ENCODE results near the gene SNRPD3.

SNRPD3 gene

GRCh38 chr22:24566899-24567511 is 11.2 kb downstream of the SNRPD3 start:
- no peak overlapping the region for H3K4me3 ChIP-seq (replicated peaks; ENCODE audit: low read depth, low read length)
- no peak for TF ChIP-seq CTCF (IDR thresholded peaks at IDR 0.05; ENCODE audit: low read depth, low read length, missing control alignments)
- DNase-seq (ENCODE audit: extremely low read depth, low read depth) = no peak

- no peak for DNase-seq (ENCODE audit: extremely low read depth, low read depth)
- H3K4me3 ChIP-seq (replicated peaks; ENCODE audit: low read depth, low read length) = no peak overlapping the region
- no peak for TF ChIP-seq CTCF (IDR thresholded peaks at IDR 0.05; ENCODE audit: low read depth, low read length, missing control alignments)
Measured at GRCh38 chr22:24567668-24568067, 11.9 kb downstream of the SNRPD3 start.

GRCh38 chr22:24571266-24571665 is 15.5 kb downstream of the SNRPD3 start:
- DNase-seq (ENCODE audit: extremely low read depth, low read depth) = no peak
- H3K4me3 ChIP-seq (replicated peaks; ENCODE audit: low read depth, low read length) = no peak overlapping the region
- no peak for TF ChIP-seq CTCF (IDR thresholded peaks at IDR 0.05; ENCODE audit: low read depth, low read length, missing control alignments)

- no peak overlapping the region for H3K4me3 ChIP-seq (replicated peaks; ENCODE audit: low read depth, low read length)
- no peak for TF ChIP-seq CTCF (IDR thresholded peaks at IDR 0.05; ENCODE audit: low read depth, low read length, missing control alignments)
- DNase-seq (ENCODE audit: extremely low read depth, low read depth) = no peak
Measured at GRCh38 chr22:24576778-24577177, 21.0 kb downstream of the SNRPD3 start.

- DNase-seq (ENCODE audit: extremely low read depth, low read depth) = no peak
- TF ChIP-seq CTCF (IDR thresholded peaks at IDR 0.05; ENCODE audit: low read depth, low read length, missing control alignments) = no peak
- no peak overlapping the region for H3K4me3 ChIP-seq (replicated peaks; ENCODE audit: low read depth, low read length)
Measured at GRCh38 chr22:24578355-24579257, 22.8 kb downstream of the SNRPD3 start.

- no peak overlapping the region for H3K4me3 ChIP-seq (replicated peaks; ENCODE audit: low read depth, low read length)
- no peak for DNase-seq (ENCODE audit: extremely low read depth, low read depth)
- no peak for TF ChIP-seq CTCF (IDR thresholded peaks at IDR 0.05; ENCODE audit: low read depth, low read length, missing control alignments)
Measured at GRCh38 chr22:24579258-24579601, 23.4 kb downstream of the SNRPD3 start.
